HT1080 (cell line): ENCODE measurements around the gene NUP205. TPM values are rescaled to one million over a fixed set of nuclear protein-coding genes. Genes with fewer than 3 reads are reported as not detected.

Experiments
- DNase-seq: peaks from one replicate; pipeline ENCODE4 v3.0.0-alpha.2; 2015; ENCODE audit warnings: low read depth
- polyA plus RNA-seq, 2 experiments: library from polyadenylated mRNA; depleted of rRNA; stranded (reverse); fragments of >200 nt; gene quantifications; 2 replicates each; pipeline ENCODE4 v1.2.3, GENCODE V29; 2015
- total RNA-seq: library from RNA; depleted of rRNA; stranded (reverse); fragments of >200 nt; shearing (Covaris generic); gene quantifications from 2 replicates; pipeline ENCODE4 v1.2.3, GENCODE V29; 2014; rRNA removed

NUP205 gene, protein sequence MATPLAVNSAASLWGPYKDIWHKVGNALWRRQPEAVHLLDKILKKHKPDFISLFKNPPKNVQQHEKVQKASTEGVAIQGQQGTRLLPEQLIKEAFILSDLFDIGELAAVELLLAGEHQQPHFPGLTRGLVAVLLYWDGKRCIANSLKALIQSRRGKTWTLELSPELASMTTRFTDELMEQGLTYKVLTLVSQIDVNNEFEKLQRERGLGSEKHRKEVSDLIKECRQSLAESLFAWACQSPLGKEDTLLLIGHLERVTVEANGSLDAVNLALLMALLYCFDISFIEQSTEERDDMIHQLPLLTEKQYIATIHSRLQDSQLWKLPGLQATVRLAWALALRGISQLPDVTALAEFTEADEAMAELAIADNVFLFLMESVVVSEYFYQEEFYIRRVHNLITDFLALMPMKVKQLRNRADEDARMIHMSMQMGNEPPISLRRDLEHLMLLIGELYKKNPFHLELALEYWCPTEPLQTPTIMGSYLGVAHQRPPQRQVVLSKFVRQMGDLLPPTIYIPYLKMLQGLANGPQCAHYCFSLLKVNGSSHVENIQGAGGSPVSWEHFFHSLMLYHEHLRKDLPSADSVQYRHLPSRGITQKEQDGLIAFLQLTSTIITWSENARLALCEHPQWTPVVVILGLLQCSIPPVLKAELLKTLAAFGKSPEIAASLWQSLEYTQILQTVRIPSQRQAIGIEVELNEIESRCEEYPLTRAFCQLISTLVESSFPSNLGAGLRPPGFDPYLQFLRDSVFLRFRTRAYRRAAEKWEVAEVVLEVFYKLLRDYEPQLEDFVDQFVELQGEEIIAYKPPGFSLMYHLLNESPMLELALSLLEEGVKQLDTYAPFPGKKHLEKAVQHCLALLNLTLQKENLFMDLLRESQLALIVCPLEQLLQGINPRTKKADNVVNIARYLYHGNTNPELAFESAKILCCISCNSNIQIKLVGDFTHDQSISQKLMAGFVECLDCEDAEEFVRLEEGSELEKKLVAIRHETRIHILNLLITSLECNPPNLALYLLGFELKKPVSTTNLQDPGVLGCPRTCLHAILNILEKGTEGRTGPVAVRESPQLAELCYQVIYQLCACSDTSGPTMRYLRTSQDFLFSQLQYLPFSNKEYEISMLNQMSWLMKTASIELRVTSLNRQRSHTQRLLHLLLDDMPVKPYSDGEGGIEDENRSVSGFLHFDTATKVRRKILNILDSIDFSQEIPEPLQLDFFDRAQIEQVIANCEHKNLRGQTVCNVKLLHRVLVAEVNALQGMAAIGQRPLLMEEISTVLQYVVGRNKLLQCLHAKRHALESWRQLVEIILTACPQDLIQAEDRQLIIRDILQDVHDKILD (N-terminal part only)
- 105 and 122 TPM in 2 replicates for total RNA-seq
- polyA plus RNA-seq (2015; cell fraction: cytosol; rRNA removed): 48.7 and 54.5 TPM in 2 replicates
- 148 and 158 TPM in 2 replicates for polyA plus RNA-seq (2015; cell fraction: nucleus; rRNA removed)

DNA sequence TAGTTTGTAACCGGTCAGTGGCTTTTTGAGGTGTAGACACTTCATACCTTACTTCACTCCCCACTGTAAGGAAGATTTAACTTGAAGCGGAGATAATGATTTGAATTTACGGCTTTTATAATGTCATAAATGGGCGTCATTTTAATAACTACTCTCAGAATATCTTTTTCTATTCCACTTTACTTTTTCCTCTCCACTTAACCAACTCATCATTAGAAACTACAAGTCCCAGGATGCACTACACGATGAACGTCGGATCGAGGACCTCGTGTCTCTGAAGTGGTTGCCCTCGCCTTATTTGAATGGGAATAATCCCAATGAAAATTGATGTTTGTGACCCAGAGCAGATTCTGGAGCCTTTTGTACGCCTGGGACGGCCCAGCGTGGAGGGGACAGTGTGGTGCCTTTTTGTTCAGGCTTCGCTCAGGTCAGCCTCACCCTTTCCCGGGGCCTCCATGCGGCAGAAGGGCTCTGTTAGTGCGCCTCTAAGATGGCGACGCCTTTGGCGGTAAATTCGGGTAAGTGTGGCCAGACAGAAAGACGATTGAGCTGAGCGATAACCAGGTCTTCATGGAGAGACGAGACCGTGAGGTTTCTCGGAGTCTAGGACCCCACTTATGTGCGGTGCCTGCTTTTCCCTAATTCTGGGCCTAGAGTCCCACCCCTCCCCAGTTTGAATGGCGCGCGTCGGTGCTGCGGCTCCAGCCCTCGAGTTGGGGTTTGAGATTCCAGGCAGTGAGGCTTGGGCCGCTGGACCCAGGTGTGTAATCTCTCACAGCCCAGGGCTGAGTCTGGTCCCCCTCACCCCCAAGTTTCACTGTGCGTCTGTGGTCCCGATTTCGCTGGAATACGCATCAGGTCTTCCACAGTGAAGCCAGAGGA lies at the start of gene NUP205:
TSS of gene NUP205 (plus strand) at position 463 of the 882 bp plus-strand sequence. CDS start at position 491, 28 bp downstream.
- peak; percentile 86 for DNase-seq

DNA sequence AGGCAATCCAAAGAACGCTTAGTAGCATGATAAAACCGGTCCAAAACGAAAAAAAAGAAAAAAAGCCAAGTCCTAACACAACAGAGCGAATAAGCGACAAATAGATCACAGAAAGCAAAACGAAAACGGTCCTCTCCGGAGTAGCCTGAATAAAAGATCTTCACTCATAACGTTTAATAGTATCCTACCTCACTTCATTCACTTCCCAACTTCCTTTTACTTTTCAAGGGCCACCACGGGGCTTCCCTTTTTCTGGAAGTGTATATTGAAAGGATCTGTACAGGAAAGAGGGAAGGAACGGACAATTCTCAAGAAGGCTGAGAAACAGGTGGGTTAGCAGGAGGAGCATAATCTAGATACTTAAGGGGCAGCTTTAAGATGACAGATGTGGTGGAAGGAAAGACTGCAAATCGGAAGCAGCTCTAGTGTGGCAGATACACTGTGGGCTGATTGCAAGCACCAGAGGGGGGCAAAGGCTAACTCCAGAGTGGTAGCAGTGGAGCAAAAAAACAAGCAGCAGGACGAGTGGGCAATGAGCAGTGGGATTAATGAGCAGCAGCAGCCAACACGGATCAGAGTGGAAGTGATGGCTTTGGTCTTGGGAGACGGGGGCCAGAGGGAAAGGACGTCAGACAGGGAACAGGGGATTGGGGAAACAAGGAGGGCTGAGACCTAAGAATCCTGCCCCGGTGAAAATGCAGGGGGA lies 48.7 kb upstream of the NUP205 start:
- peak; percentile 43 for DNase-seq

DNA sequence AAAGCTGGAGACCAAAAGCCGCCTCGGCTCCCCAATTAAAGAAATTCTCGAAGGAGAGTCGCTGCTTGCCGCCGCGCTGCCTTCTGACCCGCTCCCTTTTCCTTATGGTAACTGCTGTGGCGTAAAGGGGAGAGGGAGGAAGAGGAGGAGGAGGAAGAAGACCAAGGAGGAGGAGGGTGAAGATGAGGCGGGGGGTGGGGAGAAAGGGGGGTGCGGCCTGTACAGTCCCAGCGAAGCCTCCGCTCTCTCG lies 48.2 kb upstream of the NUP205 start:
- DNase-seq: peak; percentile 75

DNA sequence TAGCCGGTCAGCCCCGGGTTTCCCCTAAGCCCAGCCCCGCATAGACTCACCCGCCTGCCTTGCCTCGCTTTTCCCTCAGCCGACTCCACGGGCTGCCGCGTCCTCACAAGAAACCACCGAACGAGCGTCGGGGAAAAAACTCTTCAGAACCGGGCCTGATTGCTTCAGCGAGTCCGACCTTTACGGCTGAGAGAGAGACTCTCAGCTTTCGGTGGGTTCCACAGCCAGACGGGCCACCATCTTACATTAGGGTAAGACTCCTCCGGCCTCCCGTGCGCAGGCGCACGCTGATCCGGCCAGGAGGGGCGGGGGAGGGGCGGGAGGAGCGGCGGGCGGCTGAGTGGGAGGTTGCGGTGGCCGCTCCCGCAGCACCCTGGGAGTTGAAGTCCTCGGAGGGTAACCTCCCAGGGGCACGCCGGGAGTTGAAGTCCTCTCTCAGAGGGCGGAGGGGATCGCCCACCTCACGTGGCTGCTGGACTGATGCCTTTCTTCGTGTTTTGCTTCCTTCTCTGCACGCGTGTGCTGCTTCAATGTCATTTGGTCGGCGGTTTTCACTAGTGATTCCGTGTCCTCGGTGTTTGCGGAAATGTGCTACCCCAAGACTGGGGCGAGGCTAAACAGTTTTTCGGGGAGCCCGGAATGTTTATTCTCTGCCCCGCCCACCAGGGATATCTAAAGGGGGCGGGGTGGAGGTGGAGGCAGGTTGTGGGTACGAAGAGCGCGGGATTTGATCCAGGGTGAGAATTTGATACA lies 47.7 kb upstream of the NUP205 start, which contains the start of gene CNOT4:
TSS of gene CNOT4 (minus strand) at position 264 of the 753 bp plus-strand sequence. CDS start 71,771 bp downstream, outside the sequence.
- DNase-seq: peak; percentile 93

DNA sequence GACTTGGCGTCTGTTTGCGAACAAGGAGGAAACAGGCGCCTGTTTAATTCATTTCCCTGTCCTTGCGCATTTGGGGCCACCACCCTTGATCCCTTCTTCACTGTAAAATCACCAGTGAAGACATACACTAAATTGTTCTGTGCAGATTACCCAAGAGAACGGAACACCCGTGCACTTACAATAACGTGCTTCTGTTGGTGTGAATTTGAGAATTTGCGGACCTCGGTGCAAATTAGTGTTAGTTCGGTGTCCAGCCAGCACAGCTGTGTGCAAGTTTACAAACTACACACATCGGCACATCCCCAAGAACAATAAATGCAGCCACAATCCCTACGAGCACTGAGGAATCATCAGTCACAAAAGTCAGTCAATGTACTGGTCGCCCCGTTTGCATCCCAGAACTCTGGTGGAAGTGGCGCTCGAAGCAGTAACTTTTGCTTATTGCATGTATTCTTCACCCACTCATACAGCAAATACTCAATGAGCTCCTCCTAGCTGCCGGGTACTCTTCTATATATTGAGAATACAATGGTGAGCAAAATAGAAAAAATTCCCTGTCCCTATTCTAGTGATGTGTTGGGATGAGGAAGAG lies 47.0 kb upstream of the NUP205 start:
- peak; percentile 18 for DNase-seq

DNA sequence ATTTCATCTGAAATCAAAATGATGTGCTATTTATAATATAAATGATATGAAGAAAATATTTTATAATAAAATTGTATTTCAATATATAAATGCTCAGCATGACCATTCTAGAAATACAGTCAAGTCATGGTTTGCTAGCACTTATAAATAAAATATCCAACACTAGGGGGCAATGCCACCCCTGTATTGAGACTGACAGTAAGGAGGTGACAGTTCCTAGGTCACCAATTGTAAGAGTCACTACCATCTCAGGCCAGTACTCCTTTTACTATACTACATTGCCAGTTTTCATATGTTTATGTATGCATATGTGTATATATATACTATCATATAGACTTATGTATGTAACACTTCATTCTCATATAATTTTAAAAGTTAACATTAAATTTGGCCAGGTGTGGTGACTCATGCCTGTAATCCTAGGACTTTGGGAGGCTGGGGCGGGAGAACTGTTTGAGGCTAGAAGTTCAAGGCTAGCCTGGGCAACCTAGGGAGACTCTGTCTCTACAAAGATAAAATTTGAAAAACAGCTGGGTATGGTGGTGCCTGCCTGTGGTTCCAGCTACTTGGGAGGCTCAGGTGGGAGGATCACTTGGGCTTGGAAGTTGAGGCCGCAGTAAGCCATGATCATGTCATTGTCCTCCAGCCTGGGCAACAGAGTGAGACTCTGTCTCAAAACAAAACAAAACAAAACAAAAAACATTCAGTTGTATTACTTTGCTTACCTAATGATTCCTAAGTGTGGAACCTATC lies 45.4 kb upstream of the NUP205 start:
- DNase-seq: peak; percentile 62

DNA sequence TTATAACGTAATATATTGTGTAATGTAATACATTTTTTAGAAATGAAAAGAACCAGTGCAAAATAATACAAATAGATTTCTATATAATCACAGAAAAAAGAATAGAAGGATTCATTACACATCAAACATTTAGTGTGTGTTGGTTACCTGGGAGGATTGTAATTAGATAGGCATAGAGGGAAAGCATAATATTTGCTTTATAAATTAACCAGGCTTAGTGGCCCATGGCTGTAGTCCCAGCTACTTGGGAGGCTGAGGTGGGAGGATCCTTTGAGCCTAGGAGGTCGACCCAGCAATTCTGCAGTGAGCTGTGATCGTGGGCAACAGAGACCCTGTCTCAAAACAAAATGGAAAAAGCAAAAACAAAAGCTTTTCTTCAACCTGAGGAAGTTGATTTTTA lies 42.9 kb upstream of the NUP205 start:
- no peak for DNase-seq

DNA sequence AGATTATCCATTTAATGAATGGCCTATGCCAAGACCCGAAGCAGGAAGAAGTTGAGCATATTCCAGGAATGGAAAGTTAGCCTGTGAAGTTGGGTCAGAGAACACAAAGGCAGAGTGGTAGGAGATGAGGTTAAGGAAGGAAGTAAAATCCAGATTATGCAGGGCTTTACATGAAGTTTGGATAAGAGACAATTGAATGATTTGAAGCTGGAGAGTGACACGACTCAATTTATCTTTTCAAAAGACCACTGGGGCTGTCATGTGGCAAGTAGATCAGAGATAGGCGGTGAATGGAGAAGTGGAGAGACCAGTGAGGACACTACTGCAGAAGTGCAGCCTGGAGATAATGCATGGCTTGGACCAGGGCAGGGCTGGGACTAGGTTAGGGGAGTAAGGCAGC lies 40.7 kb upstream of the NUP205 start:
- DNase-seq: no peak

DNA sequence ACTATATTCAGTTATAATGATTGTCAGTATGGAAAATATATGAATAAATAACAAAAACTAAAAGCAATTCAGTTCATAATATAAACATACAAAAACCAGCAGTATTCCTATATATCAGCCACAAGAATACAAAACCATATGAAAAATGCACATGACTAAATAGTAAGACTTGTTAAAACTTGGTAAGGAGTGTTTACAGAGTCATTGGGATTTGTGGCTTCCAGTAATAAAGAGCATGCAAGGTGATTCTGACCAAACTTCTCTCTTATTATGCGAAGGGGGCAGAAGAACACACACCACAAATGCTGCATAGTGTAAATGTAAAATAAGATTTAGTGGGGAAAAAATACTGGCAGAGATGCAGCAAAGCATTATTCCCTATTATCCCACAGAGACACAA lies 39.0 kb upstream of the NUP205 start:
- no peak for DNase-seq

DNA sequence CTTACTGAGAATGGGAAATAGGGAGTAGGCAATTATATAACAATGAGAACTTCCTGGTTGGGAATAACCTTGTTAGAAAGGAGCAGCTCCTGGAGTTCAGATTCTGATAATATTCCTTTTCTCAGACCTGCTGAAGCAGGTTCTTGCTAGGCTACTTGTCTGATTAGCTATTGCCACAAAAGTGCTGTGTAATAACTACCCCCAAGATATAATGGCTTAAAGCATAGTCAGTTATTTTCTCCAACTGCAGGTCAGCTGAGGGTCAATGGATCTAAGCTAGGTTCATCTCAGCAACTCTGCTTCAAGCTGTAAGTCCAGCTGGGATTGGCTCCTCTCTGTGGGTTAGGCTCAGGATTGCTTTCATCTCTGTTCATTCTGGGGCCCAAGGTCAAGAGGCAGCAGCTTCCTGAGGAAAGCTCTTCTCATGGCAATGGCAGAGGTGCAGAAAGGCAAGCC lies 38.5 kb upstream of the NUP205 start:
- no peak for DNase-seq

DNA sequence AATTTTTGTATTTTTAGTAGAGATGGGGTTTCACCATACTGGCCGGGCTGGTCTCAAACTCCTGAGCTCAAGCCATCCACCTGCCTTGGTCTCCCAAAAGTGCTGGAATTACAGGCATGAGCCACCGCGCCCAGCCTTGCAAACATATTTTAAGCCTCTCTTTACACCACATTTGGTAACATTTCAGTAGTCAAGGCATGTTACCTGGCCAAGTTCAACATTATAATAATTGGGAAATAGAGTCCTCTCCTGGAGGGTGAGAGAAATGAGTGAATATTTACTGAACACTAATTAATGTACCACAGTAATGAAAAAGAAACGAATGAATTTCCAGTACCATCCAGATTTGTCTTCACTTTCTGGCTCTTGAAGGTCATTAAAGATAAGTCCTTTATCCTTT lies 37.8 kb upstream of the NUP205 start:
- DNase-seq: no peak

DNA sequence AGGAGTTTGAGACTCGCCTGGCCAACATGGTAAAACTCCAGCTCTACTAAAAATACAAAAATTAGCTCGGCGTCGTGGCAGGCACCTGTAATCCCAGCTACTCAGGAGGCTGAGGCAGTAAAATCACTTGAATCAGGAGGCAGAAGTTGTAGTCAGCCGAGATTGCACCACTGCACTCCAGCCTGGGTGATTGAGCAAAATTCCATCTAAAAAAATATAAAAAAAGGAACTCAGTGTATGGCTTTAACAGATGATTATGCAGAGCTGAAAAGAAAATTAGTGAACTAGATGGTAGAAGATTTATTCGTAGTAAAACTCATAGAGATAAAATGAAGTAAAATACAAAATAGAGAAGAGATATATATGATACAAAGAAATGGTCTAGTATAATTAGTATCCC lies 35.2 kb upstream of the NUP205 start:
- DNase-seq: no peak

DNA sequence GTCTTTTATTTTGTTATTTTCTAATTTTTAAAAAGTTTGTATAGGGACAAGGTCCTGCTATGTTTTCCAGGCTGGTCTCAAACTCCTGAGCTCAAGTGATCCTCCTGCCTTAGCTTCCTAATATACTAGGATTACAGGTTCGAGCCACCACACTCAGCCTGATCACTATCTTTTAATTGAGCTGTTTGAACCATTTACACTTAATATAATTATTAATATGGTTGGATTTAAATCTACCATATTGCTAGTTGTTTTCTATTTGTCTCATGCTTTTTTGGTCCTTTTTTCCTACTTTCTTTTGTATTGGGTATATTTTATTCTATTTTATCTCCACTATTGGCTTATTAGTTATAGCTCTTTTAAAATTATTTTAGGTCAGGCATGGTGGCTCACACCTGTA lies 34.6 kb upstream of the NUP205 start:
- DNase-seq: no peak

DNA sequence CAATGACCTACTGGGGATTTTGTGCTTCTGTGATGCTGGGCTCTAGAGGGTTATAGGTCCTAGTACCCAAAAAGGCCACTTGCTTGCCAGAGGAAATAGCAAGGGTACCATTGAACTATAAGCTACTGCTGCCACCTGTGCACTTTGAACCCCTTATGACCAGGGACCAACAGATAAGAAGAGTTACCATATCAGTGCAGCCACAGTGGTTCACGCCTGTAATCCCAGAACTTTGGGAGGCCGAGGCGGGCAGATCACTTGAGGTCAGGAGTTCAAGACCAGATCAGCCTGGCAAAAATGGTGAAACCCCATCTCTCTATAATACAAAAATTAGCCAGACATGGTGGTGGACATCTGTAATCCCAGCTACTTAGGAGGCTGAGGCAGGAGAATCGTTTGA lies 32.3 kb upstream of the NUP205 start:
- no peak for DNase-seq

DNA sequence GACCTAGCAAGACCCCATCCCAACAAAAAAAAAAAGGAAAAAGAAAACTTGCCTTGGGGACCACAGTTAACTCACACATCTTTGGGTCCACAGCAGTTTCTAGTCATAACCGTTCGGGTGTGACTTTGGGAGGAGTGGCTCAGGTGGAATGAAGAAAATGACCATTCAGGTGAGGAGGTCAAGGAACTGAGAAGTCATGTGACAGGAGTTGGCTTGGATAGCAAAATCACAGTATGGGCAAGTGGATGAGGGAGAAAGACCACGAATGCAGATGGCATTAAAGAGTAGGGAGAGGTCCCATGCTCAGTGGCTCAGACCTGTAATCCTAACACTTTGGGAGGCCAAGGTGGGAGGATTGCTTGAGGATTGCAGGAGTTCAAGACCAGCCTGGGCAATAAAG lies 30.7 kb upstream of the NUP205 start:
- no peak for DNase-seq

DNA sequence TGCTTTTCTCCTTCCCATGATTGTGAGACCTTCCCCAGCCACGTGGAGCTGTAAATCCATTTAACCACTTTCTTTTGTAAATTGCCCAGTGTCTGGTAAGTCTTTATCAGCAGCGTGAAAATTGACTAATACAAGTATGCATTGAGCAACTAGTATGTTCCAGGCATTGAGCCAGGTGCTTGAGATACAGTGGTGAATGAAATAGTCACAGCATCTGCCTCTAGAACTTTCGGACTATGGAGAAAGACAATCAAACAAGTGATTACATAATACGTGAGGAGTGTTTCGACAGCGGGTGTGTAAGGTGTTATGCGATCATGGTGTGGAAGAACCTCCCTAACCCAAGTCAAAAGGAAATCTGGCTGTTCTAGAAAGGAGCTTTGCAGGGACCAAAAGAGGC lies 21.6 kb upstream of the NUP205 start:
- peak; percentile 8 for DNase-seq

DNA sequence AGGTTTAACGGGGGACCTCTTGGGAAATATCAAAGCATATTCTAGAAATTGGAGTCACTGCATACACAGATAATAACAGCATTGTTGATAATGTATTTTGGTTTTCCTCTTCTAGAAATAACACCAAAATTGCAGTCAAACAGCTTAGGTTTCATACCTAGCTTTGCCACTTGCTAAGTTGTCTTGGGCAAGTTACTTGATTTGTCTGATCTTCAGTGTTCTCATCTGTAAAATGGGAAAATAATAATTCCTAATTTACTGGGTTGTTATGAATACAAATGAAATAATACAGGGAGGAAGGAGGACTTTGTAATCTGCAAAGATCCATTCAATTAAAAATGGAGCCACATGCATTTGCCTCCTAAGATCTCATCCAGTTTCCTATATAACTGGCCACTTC lies 20.3 kb upstream of the NUP205 start:
- DNase-seq: no peak

DNA sequence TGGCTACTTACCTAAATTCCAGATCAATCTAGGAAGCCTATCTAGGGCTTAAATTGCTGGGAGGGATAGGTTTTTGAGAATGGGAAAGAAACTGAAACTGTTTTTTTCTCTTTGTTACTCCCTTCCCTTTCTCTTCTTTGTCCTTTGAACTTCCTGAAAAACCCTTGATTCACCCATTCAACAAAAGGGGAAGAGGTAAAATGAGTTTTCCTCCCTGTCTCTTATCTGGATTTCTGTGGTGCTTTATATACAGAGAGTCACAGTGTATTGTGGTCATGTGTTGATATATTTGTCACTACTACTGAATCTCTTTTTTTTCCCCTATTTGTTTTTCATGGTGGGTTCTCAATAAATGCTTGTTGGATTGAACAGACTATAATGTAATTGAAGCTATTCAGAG lies 19.8 kb upstream of the NUP205 start:
- DNase-seq: no peak
